Activated B cell treated with CpG ODN at 0.5 μM for 24 hours (primary cell): ENCODE data around the gene ARL3. TPM values are rescaled to one million over a fixed set of nuclear protein-coding genes. Genes with fewer than 3 reads are reported as not detected.
"Not testable (repeated sequence)": the region's sequence is repeated elsewhere in the genome, so short reads cannot be mapped to it uniquely, and the experiment has no call there.

ENCODE experiments used
- ATAC-seq: fragments of 200-7000 bp; cut with Tn5 transposase; one replicate; pipeline ENCODE4 v1.10.0; 2021; ENCODE audit warnings: low read depth, mild to moderate bottlenecking, moderate library complexity
- CTCF ChIA-PET: fragments of 350-600 bp; sonication (Branson Sonifier 250); formaldehyde crosslinking; loops from one replicate; lab custom pipeline; 2021; ENCODE audit warnings: antibody characterized with exemption; lab: Charles Lee
- POLR2A ChIA-PET: fragments of 350-600 bp; sonication (Branson Sonifier 250); formaldehyde crosslinking; loops from one replicate; lab custom pipeline; 2021; ENCODE audit warnings: antibody characterized with exemption; lab: Charles Lee
- DNase-seq: peaks from one replicate; pipeline ENCODE4 v3.0.0; 2022
- H3K27ac Mint-ChIP-seq: one replicate; pipeline ENCODE4 v1.8.0; 2020; ENCODE audit warnings: mixed read lengths
- H3K27me3 Mint-ChIP-seq: one replicate; pipeline ENCODE4 v1.8.0; 2021; ENCODE audit warnings: mixed read lengths
- H3K36me3 Mint-ChIP-seq: one replicate; pipeline ENCODE4 v1.8.0; 2021; ENCODE audit warnings: low read depth, mixed read lengths
- H3K4me1 Mint-ChIP-seq: one replicate; pipeline ENCODE4 v1.8.0; 2021; ENCODE audit warnings: mixed read lengths
- H3K4me3 Mint-ChIP-seq: one replicate; pipeline ENCODE4 v1.8.0; 2020; ENCODE audit warnings: mild to moderate bottlenecking, mixed read lengths
- H3K9me3 Mint-ChIP-seq: one replicate; pipeline ENCODE4 v1.8.0; 2020; ENCODE audit warnings: mixed read lengths
- CTCF ChIP-seq: fragments of 200-600 bp; IDR thresholded peaks from one replicate; pipeline ENCODE4 v1.8.0; 2022; ENCODE audit warnings: antibody characterized with exemption, mild to moderate bottlenecking
- intact Hi-C: fragments of 100-400 bp; cut with micrococcal nuclease; formaldehyde crosslinking; loops from one replicate; pipeline ENCODE4 v1.15.1; 2024
- total RNA-seq: library from RNA; stranded (reverse); gene quantifications from 2 replicates; pipeline ENCODE4 v1.2.3, GENCODE V29; 2022

The ARL3 gene
- total RNA-seq, 1 donor from 2014 or later = 5.1 TPM

DNA sequence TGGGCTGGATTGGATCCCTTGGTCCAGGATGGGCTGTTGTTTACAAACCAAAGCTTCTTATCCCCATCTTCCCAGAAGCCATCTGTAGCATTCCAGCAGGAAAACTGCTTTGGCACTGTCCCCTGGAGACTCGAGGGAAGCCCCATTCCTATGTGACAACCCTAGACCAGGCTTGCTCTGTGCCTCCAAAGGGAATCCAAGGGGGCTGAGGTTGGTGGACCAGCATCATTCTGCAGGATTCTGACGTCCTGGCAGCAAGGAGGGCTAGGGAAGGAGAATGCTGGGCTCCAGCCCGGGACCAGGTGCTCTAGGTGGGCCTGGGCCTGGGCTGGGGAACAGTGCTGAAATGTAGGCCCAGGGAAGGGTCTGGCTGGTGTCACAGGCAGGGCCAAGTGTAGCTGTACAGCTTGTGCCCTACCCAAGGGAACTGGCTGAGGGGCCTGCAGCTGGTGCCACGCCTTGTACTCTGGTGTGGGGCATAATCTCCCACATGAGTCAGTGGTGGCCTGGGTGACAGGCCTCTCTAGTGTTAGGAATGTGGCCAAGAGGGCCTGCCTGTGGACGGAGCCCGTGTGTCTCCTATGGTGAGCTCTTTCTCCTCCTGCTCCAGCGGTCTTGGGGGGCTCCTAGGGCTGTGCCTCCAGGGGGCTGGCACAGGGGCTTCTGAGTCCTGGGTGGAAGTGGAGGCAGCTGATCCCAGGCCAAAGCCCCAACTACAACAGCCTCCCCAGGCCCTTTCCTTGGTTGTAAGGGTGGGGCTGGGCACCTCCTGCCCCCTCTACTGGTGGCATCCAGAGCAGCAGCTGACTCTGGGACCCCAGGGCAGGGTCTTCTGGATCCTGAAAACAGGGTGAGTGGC, 44.8 kb downstream of the ARL3 start:
- ATAC-seq = no peak
- no peak for TF ChIP-seq CTCF
- POLR2A ChIA-PET = interaction anchor here (1.0 kb wide), 1 partner anchor 43 kb away, joined by 4 read pairs; no protein-coding TSS in a partner anchor

GRCh38 chr10:102668326-102669107, 45.7 kb downstream of the ARL3 start:
- Mint-ChIP-seq H3K27ac (no peak overlapping the region), H3K4me3 (no peak overlapping the region), H3K4me1 (peaks cover 8% of the 10 kb centered on the region), H3K27me3 (no peaks in the 10 kb centered on the region), H3K9me3 (no peaks in the 10 kb centered on the region), H3K36me3 (no peaks in the 10 kb centered on the region)
- DNase-seq = no peak
- intact Hi-C loops = no loop called here
- ChIA-PET CTCF (no interaction called here), POLR2A (interaction anchor here (0.6 kb wide), 1 partner anchor 33 kb away, joined by 9 read pairs; no protein-coding TSS in a partner anchor)
- ATAC-seq = no peak
- TF ChIP-seq CTCF = no peak

More for the DNA sequence above, 44.8 kb downstream of the ARL3 start:
- Mint-ChIP-seq H3K4me1 (peaks cover 17% of the 10 kb centered on the region), H3K36me3 (no peaks in the 10 kb centered on the region), H3K27ac (no peak overlapping the region), H3K27me3 (no peaks in the 10 kb centered on the region), H3K4me3 (no peak overlapping the region), H3K9me3 (no peaks in the 10 kb centered on the region)
- CTCF ChIA-PET = interaction anchor here (0.9 kb wide), 1 partner anchor 10 kb away, joined by 3 read pairs; no protein-coding TSS in a partner anchor
- intact Hi-C loops = no loop called here
- DNase-seq = no peak

DNA sequence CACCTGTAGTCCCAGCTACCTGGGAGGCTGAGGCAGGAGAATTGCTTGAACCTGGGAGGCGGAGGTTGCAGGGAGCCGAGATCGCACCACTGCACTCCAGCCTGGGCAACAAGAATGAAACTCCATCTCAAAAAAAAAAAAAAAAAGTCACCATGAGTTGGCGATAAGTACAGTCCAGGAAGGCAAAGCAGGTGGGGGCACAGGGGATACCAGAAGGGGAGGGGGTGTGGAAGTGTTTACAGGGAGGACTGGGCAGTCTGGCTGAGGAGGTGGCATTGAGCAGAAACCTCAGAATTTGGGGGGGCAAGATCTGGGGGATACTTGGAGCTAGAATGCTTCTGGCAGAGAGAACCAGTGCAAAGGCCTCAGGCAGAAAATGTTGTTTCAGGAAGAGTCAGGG, 46.8 kb downstream of the ARL3 start:
- ATAC-seq, H3K4me1 Mint-ChIP-seq, H3K27me3 Mint-ChIP-seq, H3K27ac Mint-ChIP-seq, H3K4me3 Mint-ChIP-seq, DNase-seq, intact Hi-C loops, H3K36me3 Mint-ChIP-seq, H3K9me3 Mint-ChIP-seq, CTCF ChIA-PET: not testable (repeated sequence)
- POLR2A ChIA-PET = interaction anchor here (0.6 to 1.3 kb wide), 3 partner anchors 8 to 188 kb away, joined by 3 to 10 read pairs (median 4); no protein-coding TSS in a partner anchor

DNA sequence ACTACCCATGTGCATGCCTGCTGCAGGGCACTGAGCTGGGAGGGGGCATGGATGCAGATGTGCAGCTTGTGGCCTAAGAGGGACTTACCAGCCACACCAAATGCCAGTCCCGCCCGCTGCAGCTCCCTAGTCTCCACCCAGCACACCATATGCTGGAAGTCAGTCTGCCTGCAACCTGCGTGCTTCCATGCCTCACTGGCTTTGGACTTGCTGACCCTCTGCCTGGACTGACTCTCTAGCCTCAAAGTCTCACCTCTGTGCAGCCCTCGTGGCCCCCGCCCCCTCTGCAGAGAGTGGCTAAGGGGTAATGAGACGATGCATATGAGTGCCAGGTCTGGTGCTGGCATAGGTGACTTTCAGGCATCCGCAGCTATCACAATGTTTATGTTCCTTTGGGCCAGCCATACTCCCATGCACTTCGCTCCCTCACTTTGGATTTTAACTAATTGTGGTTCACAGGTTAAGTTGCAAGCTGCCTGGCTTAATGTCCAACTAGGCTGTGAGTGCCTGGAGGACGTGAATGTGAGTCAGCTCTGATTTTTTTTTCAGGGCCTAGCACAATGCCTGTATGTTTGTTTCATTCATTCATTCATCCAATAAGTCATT, 48.2 kb downstream of the ARL3 start:
- peaks cover 8% of the 10 kb centered on the region for H3K4me1 Mint-ChIP-seq
- no peaks in the 10 kb centered on the region for H3K36me3 Mint-ChIP-seq
- ChIA-PET CTCF (no interaction called here), POLR2A (interaction anchor here (0.6 to 1.8 kb wide), 4 partner anchors 14 to 21 kb away, joined by 3 to 8 read pairs (median 3); no protein-coding TSS in a partner anchor)
- no peaks in the 10 kb centered on the region for H3K9me3 Mint-ChIP-seq
- H3K4me3 Mint-ChIP-seq = no peak overlapping the region
- no peak for ATAC-seq
- H3K27me3 Mint-ChIP-seq = no peaks in the 10 kb centered on the region
- no peak for TF ChIP-seq CTCF
- intact Hi-C loops = no loop called here
- no peak for DNase-seq
- H3K27ac Mint-ChIP-seq = no peak overlapping the region

DNA sequence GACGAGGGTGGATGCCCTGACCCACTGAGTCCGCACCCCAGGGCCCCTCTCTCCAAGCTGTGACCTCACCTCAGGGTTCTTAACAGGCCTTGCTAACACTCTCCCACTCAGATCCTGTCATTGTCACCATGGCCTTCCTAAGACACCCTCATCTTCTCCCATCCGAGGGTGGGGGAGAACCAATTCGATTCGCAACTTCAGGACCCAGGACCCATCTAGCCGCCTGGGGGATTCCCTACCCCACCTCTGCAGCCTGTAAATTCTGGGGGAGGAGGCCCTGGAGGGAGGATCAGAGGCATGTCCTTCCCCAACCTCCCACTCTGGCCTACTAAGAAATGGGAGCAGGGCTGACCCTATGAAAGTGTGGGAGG, 52.6 kb downstream of the ARL3 start:
- TF ChIP-seq CTCF = no peak
- intact Hi-C loops = loop anchor here (2.0 kb wide), 1 partner anchor 17 kb away; the partner anchor contains the start of gene TRIM8
- no peak overlapping the region for H3K4me3 Mint-ChIP-seq
- no peaks in the 10 kb centered on the region for H3K27me3 Mint-ChIP-seq
- ChIA-PET CTCF (interaction anchor here (1.6 kb wide), 1 partner anchor 14 kb away, joined by 3 read pairs; no protein-coding TSS in a partner anchor), POLR2A (interaction anchor here (1.2 to 1.9 kb wide), 8 partner anchors 11 to 256 kb away, joined by 3 to 13 read pairs (median 7); partner anchors contain the start of genes ARL3, CNNM2, SFXN2 and TRIM8)
- H3K4me1 Mint-ChIP-seq = peaks cover 16% of the 10 kb centered on the region
- DNase-seq (no peak), ATAC-seq (peak; percentile 20)
- peaks cover 20% of the 10 kb centered on the region for H3K36me3 Mint-ChIP-seq
- no peak overlapping the region for H3K27ac Mint-ChIP-seq
- H3K9me3 Mint-ChIP-seq = no peaks in the 10 kb centered on the region
